H1 (cell line): Measurements from ENCODE around the gene WDR1. TPM values are rescaled to one million over a fixed set of nuclear protein-coding genes. Genes with fewer than 3 reads are reported as not detected.

Source experiments
- CTCF ChIA-PET: fragments of 300-600 bp; sonication (Branson Sonifier 250); formaldehyde crosslinking; loops from one replicate; lab custom pipeline; 2021; ENCODE audit not compliant: partially characterized antibody; lab: Charles Lee
- POLR2A ChIA-PET: fragments of 300-600 bp; sonication (Branson Sonifier 250); formaldehyde crosslinking; loops from one replicate; lab custom pipeline; 2021; ENCODE audit warnings: inconsistent platforms; ENCODE audit not compliant: partially characterized antibody; lab: Charles Lee
- DNase-seq, 2 experiments: peaks; one replicate each; pipeline versions ENCODE4 v3.0.0 to v3.0.0-alpha.2; 2010 to 2022; ENCODE audit warnings: low spot score in 2 of 2, low read depth in 1 of 2, mixed read lengths in 1 of 2
- FAIRE-seq: peaks from 2 replicates; lab custom pipeline; 2011; peaks lifted over from hg19 to GRCh38; lab: Jason Lieb, UNC
- H2AFZ ChIP-seq: 2 replicates; pipeline ENCODE4 v1.8.1; 2012; ENCODE audit warnings: low read length, inconsistent platforms
- H2AK5ac ChIP-seq: 2 replicates; pipeline ENCODE4 v1.6.1; 2013; ENCODE audit warnings: low read depth, low read length
- H2BK120ac ChIP-seq: replicated peaks from 2 replicates; pipeline ENCODE3; 2013; ENCODE audit warnings: low read depth, low read length, inconsistent platforms
- H2BK12ac ChIP-seq: 2 replicates; pipeline ENCODE4 v1.6.1; 2013; ENCODE audit warnings: low read depth, low read length
- H2BK15ac ChIP-seq: 2 replicates; pipeline ENCODE4 v1.6.1; 2013; ENCODE audit warnings: low read length
- H2BK20ac ChIP-seq: 2 replicates; pipeline ENCODE4 v1.6.1; 2013; ENCODE audit warnings: low read length
- H2BK5ac ChIP-seq: 2 replicates; pipeline ENCODE4 v1.6.1; 2013; ENCODE audit warnings: low read depth, low read length
- H3K14ac ChIP-seq: 2 replicates; pipeline ENCODE4 v1.6.1; 2013; ENCODE audit warnings: inconsistent platforms; ENCODE audit not compliant: insufficient read length
- H3K18ac ChIP-seq: 2 replicates; pipeline ENCODE4 v1.6.1; 2013; ENCODE audit warnings: low read length; ENCODE audit errors: extremely low read depth
- H3K23ac ChIP-seq: 2 replicates; pipeline ENCODE4 v1.6.1; 2013; ENCODE audit warnings: inconsistent platforms; ENCODE audit not compliant: insufficient read length
- H3K23me2 ChIP-seq: 2 replicates; pipeline ENCODE4 v1.6.1; 2013; ENCODE audit warnings: low read depth, low read length
- H3K27ac ChIP-seq: 2 replicates; pipeline ENCODE4 v1.6.1; 2011; ENCODE audit warnings: low read depth, low read length, inconsistent platforms
- H3K27me3 ChIP-seq, 4 experiments: replicated peaks in 1 of 4; 1 replicate in 1 of 4; 2 replicates in 3 of 4; pipeline versions ENCODE4 v1.6.1 to v1.8.1; 2011 to 2013; ENCODE audit warnings: low read length in 3 of 4, mild to moderate bottlenecking in 3 of 4, inconsistent platforms in 2 of 4, mixed read lengths in 2 of 4, moderate library complexity in 1 of 4; ENCODE audit not compliant: control insufficient read depth in 3 of 4, insufficient read depth in 3 of 4; ENCODE audit errors: extremely low read depth in 1 of 4
- H3K36me3 ChIP-seq, 4 experiments: 2 replicates each; pipeline versions ENCODE4 v1.6.1 to v1.8.1; 2011 to 2013; ENCODE audit warnings: mild to moderate bottlenecking in 4 of 4, low read length in 3 of 4, moderate library complexity in 2 of 4, control low read depth in 1 of 4, inconsistent platforms in 1 of 4; ENCODE audit not compliant: insufficient read depth in 4 of 4, control insufficient read depth in 2 of 4
- H3K4ac ChIP-seq: replicated peaks from 2 replicates; pipeline ENCODE3; 2013; ENCODE audit warnings: low read length, low read depth, mixed read lengths, inconsistent platforms; ENCODE audit not compliant: insufficient read length
- H3K4me1 ChIP-seq, 4 experiments: replicated peaks in 1 of 4; 1 replicate in 1 of 4; 2 replicates in 3 of 4; pipeline versions ENCODE4 v1.6.1 to v1.8.1; 2011 to 2013; ENCODE audit warnings: low read length in 3 of 4, inconsistent platforms in 2 of 4, mixed read lengths in 1 of 4; ENCODE audit not compliant: insufficient read depth in 4 of 4, control insufficient read depth in 3 of 4
- H3K4me2 ChIP-seq, 2 experiments: 2 replicates each; pipeline versions ENCODE4 v1.6.1 to v1.8.1; 2011 to 2013; ENCODE audit warnings: low read depth in 2 of 2, low read length in 2 of 2, control low read depth in 1 of 2, inconsistent platforms in 1 of 2, mild to moderate bottlenecking in 1 of 2; ENCODE audit not compliant: insufficient read depth in 1 of 2
- H3K4me3 ChIP-seq, 4 experiments: fragments of 200-600, 300-600 bp in 1 of 4; sonication (generic), shearing (Covaris generic), sonication (Bioruptor Twin) in 1 of 4; 2 replicates each; pipeline versions ENCODE4 v1.5.1 to v1.8.1; 2011 to 2016; ENCODE audit warnings: low read length in 4 of 4, low read depth in 3 of 4, control low read depth in 2 of 4, inconsistent platforms in 2 of 4, mild to moderate bottlenecking in 2 of 4, mixed read lengths in 1 of 4, moderate library complexity in 1 of 4; ENCODE audit not compliant: insufficient read depth in 2 of 4; ENCODE audit errors: extremely low read depth in 1 of 4
- H3K56ac ChIP-seq: replicated peaks from 2 replicates; pipeline ENCODE3; 2013; ENCODE audit warnings: low read depth, mild to moderate bottlenecking, mixed read lengths, low read length, inconsistent platforms; ENCODE audit not compliant: insufficient read length
- H3K79me1 ChIP-seq: 2 replicates; pipeline ENCODE4 v1.6.1; 2013; ENCODE audit warnings: low read depth, low read length, control low read depth
- H3K79me2 ChIP-seq, 2 experiments: 2 replicates each; pipeline versions ENCODE4 v1.6.1 to v1.8.1; 2012 to 2013; ENCODE audit warnings: low read length in 2 of 2, mild to moderate bottlenecking in 2 of 2, inconsistent platforms in 1 of 2; ENCODE audit not compliant: insufficient read depth in 2 of 2, control insufficient read depth in 1 of 2
- H3K9ac ChIP-seq, 4 experiments: replicated peaks in 1 of 4; 1 replicate in 1 of 4; 2 replicates in 3 of 4; pipeline versions ENCODE4 v1.6.1 to v1.8.1; 2011 to 2013; ENCODE audit warnings: low read depth in 3 of 4, low read length in 3 of 4, control low read depth in 2 of 4, mild to moderate bottlenecking in 2 of 4, moderate library complexity in 2 of 4, inconsistent platforms in 1 of 4; ENCODE audit errors: extremely low read depth in 1 of 4
- H3K9me3 ChIP-seq, 2 experiments: 2 replicates each; pipeline versions ENCODE4 v1.6.1 to v1.8.1; 2012 to 2013; ENCODE audit warnings: mild to moderate bottlenecking in 2 of 2, moderate library complexity in 2 of 2, control low read depth in 1 of 2, inconsistent platforms in 1 of 2, low read depth in 1 of 2, low read length in 1 of 2, mixed read lengths in 1 of 2; ENCODE audit not compliant: insufficient read depth in 2 of 2
- H4K20me1 ChIP-seq, 2 experiments: replicated peaks in 1 of 2; 2 replicates each; pipeline versions ENCODE3 to v1.8.1; 2011 to 2013; ENCODE audit warnings: inconsistent platforms in 2 of 2, low read length in 2 of 2, mild to moderate bottlenecking in 1 of 2; ENCODE audit not compliant: insufficient read depth in 2 of 2, control insufficient read depth in 1 of 2
- H4K5ac ChIP-seq: 2 replicates; pipeline ENCODE4 v1.6.1; 2013; ENCODE audit warnings: low read length, low read depth, mixed read lengths, inconsistent platforms; ENCODE audit not compliant: insufficient read length
- H4K8ac ChIP-seq: 2 replicates; pipeline ENCODE4 v1.8.0; 2013; ENCODE audit warnings: mild to moderate bottlenecking, moderate library complexity, low read length, inconsistent platforms; ENCODE audit not compliant: insufficient read depth; ENCODE audit errors: extremely low read depth
- H4K91ac ChIP-seq: replicated peaks from 2 replicates; pipeline ENCODE3; 2013; ENCODE audit warnings: low read length, mixed read lengths, inconsistent platforms; ENCODE audit not compliant: insufficient read length
- WGBS, 2 experiments: shearing (Covaris generic) in 1 of 2; methylation state at CpG; one replicate each; pipeline versions ENCODE4 v1.1.6 to v1.1.7; 2013 to 2015; ENCODE audit warnings: low lambda C conversion rate in 2 of 2, mixed read lengths in 2 of 2, inconsistent platforms in 1 of 2, low coverage in 1 of 2, missing lambda C conversion rate in 1 of 2; ENCODE audit not compliant: insufficient replicate concordance in 2 of 2, insufficient coverage in 1 of 2, insufficient read length in 1 of 2; ENCODE audit errors: extremely low coverage in 1 of 2, missing lambda C conversion rate in 1 of 2; 5-methylcytosine and 5-hydroxymethylcytosine counted together
- polyA plus RNA-seq, 7 experiments: library from polyadenylated mRNA; depleted of rRNA in 3 of 7; stranded (reverse) in 5 of 7; unstranded in 2 of 7; fragments of >200 nt in 5 of 7; fragments of 200-250 nt in 2 of 7; gene quantifications; 1 replicate in 5 of 7; 2 replicates in 1 of 7; 4 replicates in 1 of 7; pipeline versions ENCODE4 v1.2.1 to v1.2.3, GENCODE V29; 2011 to 2013; ENCODE audit warnings: missing spikeins in 2 of 7, mixed read lengths in 2 of 7
- total RNA-seq: library from RNA; stranded (reverse); fragmentation: NEBNext Ultra II Directional; extraction: Animal tissue kit (Norgen Biotek cat#: 25700); gene quantifications from 2 replicates; pipeline ENCODE4 v1.2.1, GENCODE V29; 2021

The WDR1 gene
- total and polyA plus RNA-seq, 2 of the 8 experiments (the other 6 are each of a cell fraction or from before 2014, with no cell fraction given): 315 to 377 TPM

- H3K79me1 ChIP-seq: peaks cover 4% of the 10 kb centered on the region; the same call in 1 of the 2 replicates
- H2BK15ac ChIP-seq: no peak overlapping the region
- DNase-seq: no peak
- H3K79me2 ChIP-seq: peaks cover 0 to 6% of the 10 kb centered on the region in 2 experiments; a peak in 1 of 4 replicates
- FAIRE-seq: no peak
- no peak overlapping the region for H3K4ac ChIP-seq
- H2BK5ac ChIP-seq: no peak overlapping the region
- no peak overlapping the region for H2BK120ac ChIP-seq
- H4K91ac ChIP-seq: no peak overlapping the region
- no peak overlapping the region for H2AK5ac ChIP-seq
- 92% methylated on average over 21 of the region's 21 CpGs; no CpG with 5 or more reads in 1 of the 2 experiments for WGBS, 2 experiments
- peaks cover 71 to 96% (median 92%) of the 10 kb centered on the region in 4 experiments for H3K36me3 ChIP-seq
- no peak overlapping the region for H2BK12ac ChIP-seq
- H3K18ac ChIP-seq: no peak overlapping the region
- H2BK20ac ChIP-seq: no peak overlapping the region
- no peak overlapping the region for H3K27ac ChIP-seq
- H3K4me2 ChIP-seq: no peak overlapping the region
- H4K20me1 ChIP-seq: peaks cover 15 to 43% of the 10 kb centered on the region in 2 experiments
- H3K27me3 ChIP-seq: no peaks in the 10 kb centered on the region
- H3K56ac ChIP-seq: no peak overlapping the region
- no peaks in the 10 kb centered on the region for H3K9me3 ChIP-seq
- peak overlapping the region; percentile 46; the same call in 1 of the 2 replicates for H4K8ac ChIP-seq
- no peak overlapping the region for H4K5ac ChIP-seq
- no peak overlapping the region for H2AFZ ChIP-seq
- H3K9ac ChIP-seq: no peak overlapping the region
- no peak overlapping the region for H3K4me3 ChIP-seq
- H3K23ac ChIP-seq: no peak overlapping the region
- H3K14ac ChIP-seq: no peak overlapping the region
- ChIA-PET POLR2A (interaction anchor here (1.0 to 2.6 kb wide), 8 partner anchors 9 to 32 kb away, joined by 3 to 12 read pairs (median 6); partner anchors contain the start of gene WDR1), CTCF (interaction anchor here (0.7 to 2.0 kb wide), 7 partner anchors 9 to 76 kb away, joined by 3 to 5 read pairs (median 4); no protein-coding TSS in a partner anchor)
- H3K23me2 ChIP-seq: no peaks in the 10 kb centered on the region
- no peaks in the 10 kb centered on the region for H3K4me1 ChIP-seq
These were observed 31.8 kb downstream of the WDR1 start for GRCh38 chr4:10084651-10085358.
